ENCODE results near the gene ZFAND2A. TPM values are rescaled to one million over a fixed set of nuclear protein-coding genes. Genes with fewer than 3 reads are reported as not detected.
A peak's percentile ranks its signal among the peaks of the same experiment; 100 is the strongest.
"Not testable (repeated sequence)": the region's sequence is repeated elsewhere in the genome, so short reads cannot be mapped to it uniquely, and the experiment has no call there.

ZFAND2A gene
- total RNA-seq = 10 to 100 TPM; 25.6 to 26.0 TPM

GRCh38 chr7:1159891-1160669, at the start of gene ZFAND2A:
Gene ZFAND2A, minus strand, starts transcription at chr7:1160196. Its CDS starts 1,984 bp downstream, at chr7:1158212.
- POLR2A ChIA-PET = interaction anchor here (0.6 to 1.6 kb wide), 11 partner anchors 9 to 69 kb away, joined by 3 to 9 read pairs (median 3); a partner anchor contains a TSS
- peak within 1 kb of the TSS; percentile 85 for H3K4me3 Mint-ChIP-seq

GRCh38 chr7:1209097-1209496, 49.1 kb upstream of the ZFAND2A start:
- ChIA-PET POLR2A (no interaction called here), CTCF (no interaction called here)
- DNase-seq = no peak
- Mint-ChIP-seq H3K27me3 (ENCODE audit: low read depth) (peaks cover 26% of the 10 kb centered on the region), H3K4me1 (ENCODE audit: low read depth) (no peaks in the 10 kb centered on the region), H3K4me3 (no peak overlapping the region), H3K27ac (no peak overlapping the region), H3K9me3 (ENCODE audit: insufficient read depth) (no peaks in the 10 kb centered on the region), H3K36me3 (ENCODE audit: low read depth) (no peaks in the 10 kb centered on the region)
- no peak for ATAC-seq

More at GRCh38 chr7:1159891-1160669, at the start of gene ZFAND2A:
- peaks cover 28% of the 10 kb centered on the region for H3K4me1 Mint-ChIP-seq (ENCODE audit: low read depth)
- ATAC-seq (peak; percentile 97), DNase-seq (peak; percentile 99)
- H3K36me3 Mint-ChIP-seq (ENCODE audit: low read depth) = peaks cover 28% of the 10 kb centered on the region
- peak within 1 kb of the TSS; percentile 93 for H3K27ac Mint-ChIP-seq
- H3K9me3 Mint-ChIP-seq (ENCODE audit: insufficient read depth) = no peaks in the 10 kb centered on the region
- H3K27me3 Mint-ChIP-seq (ENCODE audit: low read depth) = no peaks in the 10 kb centered on the region
- CTCF ChIA-PET = interaction anchor here (1.0 to 1.6 kb wide), 7 partner anchors 9 to 168 kb away, joined by 3 to 15 read pairs (median 5); a partner anchor contains a TSS

- H3K27me3 Mint-ChIP-seq (ENCODE audit: low read depth) = peaks cover 16% of the 10 kb centered on the region
- DNase-seq; H3K27ac Mint-ChIP-seq; H3K4me1 Mint-ChIP-seq (ENCODE audit: low read depth); POLR2A ChIA-PET; H3K9me3 Mint-ChIP-seq (ENCODE audit: insufficient read depth); H3K4me3 Mint-ChIP-seq; ATAC-seq; H3K36me3 Mint-ChIP-seq (ENCODE audit: low read depth): not testable (repeated sequence)
- CTCF ChIA-PET = interaction anchor here (1.0 to 1.3 kb wide), 2 partner anchors 12 to 226 kb away, joined by 3 to 6 read pairs; no protein-coding TSS in a partner anchor
Measured at GRCh38 chr7:1205742-1206141, 45.7 kb upstream of the ZFAND2A start.

GRCh38 chr7:1204460-1205140, 44.6 kb upstream of the ZFAND2A start:
- CTCF ChIA-PET = interaction anchor here (0.9 to 1.3 kb wide), 2 partner anchors 11 to 229 kb away, joined by 3 to 6 read pairs; no protein-coding TSS in a partner anchor
- H3K36me3 Mint-ChIP-seq (ENCODE audit: low read depth) = no peaks in the 10 kb centered on the region
- DNase-seq (no peak), ATAC-seq (no peak)
- H3K4me1 Mint-ChIP-seq (ENCODE audit: low read depth) = no peaks in the 10 kb centered on the region
- H3K27me3 Mint-ChIP-seq (ENCODE audit: low read depth) = peaks cover 10% of the 10 kb centered on the region
- H3K9me3 Mint-ChIP-seq (ENCODE audit: insufficient read depth) = no peaks in the 10 kb centered on the region
- POLR2A ChIA-PET = no interaction called here
- H3K4me3 Mint-ChIP-seq = no peak overlapping the region
- H3K27ac Mint-ChIP-seq = no peak overlapping the region

- ATAC-seq; H3K4me3 Mint-ChIP-seq; H3K9me3 Mint-ChIP-seq (ENCODE audit: insufficient read depth); H3K27ac Mint-ChIP-seq; POLR2A ChIA-PET; H3K4me1 Mint-ChIP-seq (ENCODE audit: low read depth); H3K27me3 Mint-ChIP-seq (ENCODE audit: low read depth); CTCF ChIA-PET; DNase-seq; H3K36me3 Mint-ChIP-seq (ENCODE audit: low read depth): not testable (repeated sequence)
Measured at GRCh38 chr7:1202914-1203313, 42.9 kb upstream of the ZFAND2A start.

- no peaks in the 10 kb centered on the region for H3K9me3 Mint-ChIP-seq (ENCODE audit: insufficient read depth)
- ChIA-PET CTCF (no interaction called here), POLR2A (no interaction called here)
- H3K4me3 Mint-ChIP-seq = no peak overlapping the region
- no peaks in the 10 kb centered on the region for H3K4me1 Mint-ChIP-seq (ENCODE audit: low read depth)
- no peak overlapping the region for H3K27ac Mint-ChIP-seq
- no peak for DNase-seq
- peaks cover 4% of the 10 kb centered on the region for H3K27me3 Mint-ChIP-seq (ENCODE audit: low read depth)
- no peaks in the 10 kb centered on the region for H3K36me3 Mint-ChIP-seq (ENCODE audit: low read depth)
- ATAC-seq = no peak
Measured at GRCh38 chr7:1201916-1202315, 41.9 kb upstream of the ZFAND2A start.

- H3K27me3 Mint-ChIP-seq (ENCODE audit: low read depth) = peaks cover 4% of the 10 kb centered on the region
- H3K9me3 Mint-ChIP-seq (ENCODE audit: insufficient read depth) = no peaks in the 10 kb centered on the region
- POLR2A ChIA-PET = no interaction called here
- no peak overlapping the region for H3K4me3 Mint-ChIP-seq
- H3K27ac Mint-ChIP-seq = no peak overlapping the region
- no peaks in the 10 kb centered on the region for H3K4me1 Mint-ChIP-seq (ENCODE audit: low read depth)
- no peak for DNase-seq
- no peak for ATAC-seq
- CTCF ChIA-PET = no interaction called here
- no peaks in the 10 kb centered on the region for H3K36me3 Mint-ChIP-seq (ENCODE audit: low read depth)
Measured at GRCh38 chr7:1200045-1200444, 40.0 kb upstream of the ZFAND2A start.

- H3K4me3 Mint-ChIP-seq = no peak overlapping the region
- no peaks in the 10 kb centered on the region for H3K36me3 Mint-ChIP-seq (ENCODE audit: low read depth)
- no peak for ATAC-seq
- no peaks in the 10 kb centered on the region for H3K9me3 Mint-ChIP-seq (ENCODE audit: insufficient read depth)
- no peak overlapping the region for H3K27ac Mint-ChIP-seq
- ChIA-PET CTCF (no interaction called here), POLR2A (no interaction called here)
- H3K4me1 Mint-ChIP-seq (ENCODE audit: low read depth) = peaks cover 8% of the 10 kb centered on the region
- H3K27me3 Mint-ChIP-seq (ENCODE audit: low read depth) = peaks cover 4% of the 10 kb centered on the region
- no peak for DNase-seq
Measured at GRCh38 chr7:1197997-1198625, 38.1 kb upstream of the ZFAND2A start.

- CTCF ChIA-PET = no interaction called here
- DNase-seq = no peak
- peaks cover 19% of the 10 kb centered on the region for H3K4me1 Mint-ChIP-seq (ENCODE audit: low read depth)
- H3K9me3 Mint-ChIP-seq (ENCODE audit: insufficient read depth) = no peaks in the 10 kb centered on the region
- no peak overlapping the region for H3K27ac Mint-ChIP-seq
- peaks cover 5% of the 10 kb centered on the region for H3K36me3 Mint-ChIP-seq (ENCODE audit: low read depth)
- no peak for ATAC-seq
- peaks cover 4% of the 10 kb centered on the region for H3K27me3 Mint-ChIP-seq (ENCODE audit: low read depth)
- POLR2A ChIA-PET = no interaction called here
- no peak overlapping the region for H3K4me3 Mint-ChIP-seq
Measured at GRCh38 chr7:1196950-1197349, 37.0 kb upstream of the ZFAND2A start.

- H3K27ac Mint-ChIP-seq; CTCF ChIA-PET; H3K36me3 Mint-ChIP-seq (ENCODE audit: low read depth); POLR2A ChIA-PET; DNase-seq; H3K9me3 Mint-ChIP-seq (ENCODE audit: insufficient read depth); H3K27me3 Mint-ChIP-seq (ENCODE audit: low read depth); H3K4me3 Mint-ChIP-seq; ATAC-seq: not testable (repeated sequence)
- H3K4me1 Mint-ChIP-seq (ENCODE audit: low read depth) = peaks cover 24% of the 10 kb centered on the region
Measured at GRCh38 chr7:1196441-1196840, 36.4 kb upstream of the ZFAND2A start.

- no peak overlapping the region for H3K27ac Mint-ChIP-seq
- H3K27me3 Mint-ChIP-seq (ENCODE audit: low read depth) = peaks cover 9% of the 10 kb centered on the region
- peaks cover 36% of the 10 kb centered on the region for H3K4me1 Mint-ChIP-seq (ENCODE audit: low read depth)
- peaks cover 3% of the 10 kb centered on the region for H3K9me3 Mint-ChIP-seq (ENCODE audit: insufficient read depth)
- H3K36me3 Mint-ChIP-seq (ENCODE audit: low read depth) = peaks cover 10% of the 10 kb centered on the region
- ChIA-PET POLR2A (interaction anchor here (1.0 kb wide), 1 partner anchor 34 kb away, joined by 4 read pairs; the partner anchor contains the start of gene ZFAND2A), CTCF (interaction anchor here (0.9 to 4.8 kb wide), 15 partner anchors 10 to 280 kb away, joined by 3 to 68 read pairs (median 5); no protein-coding TSS in a partner anchor)
- ATAC-seq = peak; percentile 77
- peak; percentile 59 for DNase-seq
- no peak overlapping the region for H3K4me3 Mint-ChIP-seq
Measured at GRCh38 chr7:1193593-1194424, 33.8 kb upstream of the ZFAND2A start.
